Stimulated activated CD4-positive, alpha-beta T cell treated with anti-CD3 and anti-CD28 coated beads, TNF-alpha, amount 100 ng/mL, for 24 hours (primary cell): ENCODE measurements around the gene ASB15.

ENCODE experiments used
- DNase-seq, 3 experiments: peaks; one replicate each; pipeline ENCODE4 v3.0.0-alpha.2; 2020; ENCODE audit warnings: low read depth in 3 of 3

The ASB15 gene

DNA sequence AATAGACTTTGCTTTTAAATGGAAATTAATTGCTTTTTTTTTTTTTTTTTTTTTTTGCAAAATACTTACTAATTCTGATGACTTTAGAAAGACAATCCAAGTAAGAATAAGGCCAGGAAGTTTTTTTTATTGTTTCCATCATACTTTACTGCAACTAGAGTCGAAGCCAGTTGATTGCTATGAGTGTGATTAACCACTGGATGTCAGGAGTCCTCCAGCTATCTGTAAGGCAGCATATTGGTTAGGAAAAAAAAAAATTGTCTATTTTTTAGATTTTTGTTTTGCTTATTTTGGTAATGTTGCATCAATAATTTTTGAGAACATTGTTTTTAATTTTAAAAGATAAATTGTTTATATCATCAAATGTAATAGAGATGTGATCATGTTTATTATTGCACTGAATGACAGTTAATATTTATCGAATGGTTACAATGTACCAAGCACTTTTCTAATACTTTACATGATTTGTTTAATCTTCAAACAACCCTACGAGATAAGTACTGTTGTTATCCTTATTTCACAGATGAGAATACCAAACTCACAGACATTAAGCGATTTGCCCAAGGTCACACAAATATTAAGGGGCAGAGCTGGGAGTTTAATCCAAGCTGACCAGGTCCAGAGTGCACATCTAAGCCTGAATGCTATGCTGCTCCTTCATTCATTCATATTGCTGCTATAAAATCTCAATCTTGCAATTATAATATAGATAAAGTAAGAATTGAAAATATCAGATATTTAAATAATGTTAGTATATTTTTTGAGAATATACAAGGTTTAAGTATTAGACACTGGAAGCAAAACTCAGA lies 34.1 kb downstream of the ASB15 start:
- no peak for DNase-seq

DNA sequence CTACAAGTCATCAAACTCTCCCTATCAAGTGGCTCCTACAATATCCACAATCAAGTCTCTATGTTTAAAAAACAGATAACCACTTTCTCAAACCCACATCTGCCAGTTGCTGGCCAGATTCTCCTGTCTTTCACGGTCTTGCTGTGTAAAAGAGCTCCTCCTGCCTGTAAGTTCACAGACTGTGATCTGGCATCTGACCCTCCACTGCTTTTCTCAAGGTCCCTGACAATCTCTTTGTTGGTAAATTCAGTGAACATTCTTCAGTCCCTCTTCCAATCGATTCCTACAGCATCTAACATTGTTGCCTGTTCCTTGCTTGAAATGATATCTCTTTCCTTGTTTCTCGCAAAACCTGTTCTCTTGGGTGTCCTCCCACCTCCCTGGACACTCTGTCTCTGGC lies 35.6 kb downstream of the ASB15 start:
- no peak for DNase-seq

DNA sequence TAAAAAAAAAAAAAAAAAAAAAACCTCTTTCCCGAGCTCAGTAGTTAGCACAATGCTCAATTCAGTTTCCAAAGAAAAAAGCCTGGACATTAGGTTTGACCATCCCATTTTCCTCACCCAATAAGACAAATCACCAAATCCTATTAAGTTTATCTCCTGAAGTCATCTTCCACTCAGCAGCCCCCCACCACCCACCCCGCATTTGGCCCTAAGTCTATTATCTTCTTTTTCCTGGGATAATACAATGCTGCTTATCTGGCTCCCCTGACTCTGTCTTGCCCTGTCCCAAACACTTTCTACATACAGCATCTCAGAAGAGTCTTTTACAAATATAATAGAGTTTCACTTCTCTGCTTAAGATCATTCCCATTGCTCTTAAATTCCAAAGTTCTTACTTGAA lies 36.3 kb downstream of the ASB15 start:
- no peak for DNase-seq

DNA sequence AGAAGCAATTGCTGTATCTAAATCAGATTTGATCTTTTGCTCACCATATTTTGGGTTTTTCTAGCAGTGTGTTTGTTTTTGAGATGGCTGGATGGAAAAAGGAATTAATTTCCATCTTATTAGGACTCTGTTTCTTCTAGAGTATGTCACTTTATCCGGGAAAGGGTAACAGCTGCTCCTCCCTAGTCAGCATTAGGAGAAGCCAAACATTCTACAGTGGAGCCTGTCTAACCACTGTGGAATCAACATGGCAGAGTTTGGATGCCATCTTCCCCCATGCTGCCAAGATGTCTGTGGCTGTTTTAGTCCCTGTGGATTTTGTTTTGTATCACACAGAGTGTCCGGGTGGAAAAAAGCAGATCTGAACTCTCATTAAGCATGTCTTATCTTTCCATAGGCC lies 38.0 kb downstream of the ASB15 start:
- DNase-seq = no peak

GRCh38 chr7:123640583-123640982 lies 39.0 kb downstream of the ASB15 start:
- no peak for DNase-seq

GRCh38 chr7:123641901-123642300 lies 40.3 kb downstream of the ASB15 start:
- no peak for DNase-seq

- DNase-seq = no peak
Observed at GRCh38 chr7:123643495-123644441, 42.1 kb downstream of the ASB15 start.

GRCh38 chr7:123645516-123645915 lies 43.9 kb downstream of the ASB15 start:
- no peak for DNase-seq

DNA sequence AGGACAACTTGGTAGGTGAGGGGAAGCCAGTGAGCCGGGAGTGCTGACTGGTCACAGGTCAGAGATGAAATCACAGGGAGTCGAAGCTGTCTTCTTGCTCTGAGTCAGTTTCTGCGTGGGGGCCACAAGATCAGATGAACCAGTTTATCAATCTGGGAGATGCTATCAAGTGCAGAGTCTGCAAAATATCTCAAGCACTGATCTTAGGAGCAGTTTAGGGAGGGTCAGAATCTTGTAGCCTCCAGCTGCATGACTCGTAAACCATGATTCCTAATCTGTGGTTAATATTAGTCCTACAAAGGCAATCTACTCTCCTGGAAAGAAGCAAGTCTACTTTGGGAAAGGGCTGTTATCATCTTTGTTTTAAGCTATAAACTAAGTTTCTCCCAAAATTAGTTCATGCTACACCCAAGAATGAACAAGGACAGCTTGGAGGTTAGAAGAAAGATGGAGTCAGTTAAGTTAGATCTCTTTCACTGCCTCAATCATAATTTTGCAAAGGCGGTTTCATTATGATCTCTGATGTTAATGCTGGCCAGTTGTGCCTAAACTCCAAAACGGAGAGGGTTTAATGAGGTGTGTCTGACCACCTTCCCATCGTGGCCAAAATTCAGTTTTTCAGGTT lies 45.6 kb downstream of the ASB15 start:
- DNase-seq = no peak

DNA sequence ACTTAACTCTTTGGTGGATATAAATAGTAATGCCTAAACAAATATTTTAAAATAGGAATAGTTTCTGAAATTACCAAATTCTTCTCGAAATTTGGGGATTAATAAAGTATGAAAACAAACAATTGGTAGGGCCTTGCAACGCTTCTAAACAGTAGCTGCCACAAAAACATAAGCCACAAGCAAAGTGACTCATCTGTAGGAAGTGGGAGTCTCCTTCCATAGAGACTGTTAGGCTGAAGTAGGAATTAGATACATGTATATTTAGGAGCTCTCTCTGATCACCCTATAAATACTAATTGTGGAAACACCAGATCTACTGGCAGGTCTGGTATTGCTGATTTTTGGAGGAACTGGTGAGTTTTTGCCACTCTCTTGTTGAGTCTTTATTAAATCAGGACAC lies 48.3 kb downstream of the ASB15 start:
- DNase-seq = no peak

GRCh38 chr7:123650595-123650994 lies 49.0 kb downstream of the ASB15 start:
- no peak for DNase-seq

DNA sequence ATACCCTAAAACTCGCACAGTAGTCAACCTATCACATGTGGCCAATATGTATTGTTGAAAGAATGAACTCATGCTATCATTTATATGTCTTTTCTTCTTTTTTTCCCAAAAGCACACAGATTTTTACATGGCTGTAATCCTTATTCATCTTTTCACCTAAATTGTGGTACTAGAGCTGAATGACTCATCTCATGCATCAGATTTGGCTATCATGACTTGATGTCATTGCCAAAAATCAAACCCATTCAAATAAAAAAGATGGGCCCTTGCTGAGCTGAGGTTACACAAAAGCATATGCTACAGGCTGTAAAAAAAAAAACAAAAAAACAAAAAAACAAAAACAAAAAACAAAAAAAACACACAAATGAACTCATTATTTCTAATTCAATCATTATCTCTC lies 50.8 kb downstream of the ASB15 start:
- DNase-seq = no peak

DNA sequence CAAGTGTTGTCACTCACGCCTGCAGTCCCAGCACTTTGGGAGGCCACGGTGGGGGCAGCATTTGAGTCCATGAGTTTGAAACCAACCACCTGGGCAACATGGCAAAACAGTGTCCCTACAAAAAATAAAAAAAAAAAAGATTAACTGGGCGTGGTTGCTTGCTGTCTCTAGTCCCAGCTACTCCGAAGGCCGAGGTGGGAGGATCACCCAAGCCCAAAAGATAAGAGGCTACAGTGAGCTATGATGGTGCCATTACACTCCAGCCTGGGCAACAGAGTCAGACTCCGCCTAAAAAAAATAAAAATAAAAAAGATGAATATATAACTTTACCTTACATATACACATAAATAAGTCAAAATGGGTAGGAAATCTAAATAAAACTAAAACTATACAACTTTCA lies 51.5 kb downstream of the ASB15 start:
- no peak for DNase-seq

DNA sequence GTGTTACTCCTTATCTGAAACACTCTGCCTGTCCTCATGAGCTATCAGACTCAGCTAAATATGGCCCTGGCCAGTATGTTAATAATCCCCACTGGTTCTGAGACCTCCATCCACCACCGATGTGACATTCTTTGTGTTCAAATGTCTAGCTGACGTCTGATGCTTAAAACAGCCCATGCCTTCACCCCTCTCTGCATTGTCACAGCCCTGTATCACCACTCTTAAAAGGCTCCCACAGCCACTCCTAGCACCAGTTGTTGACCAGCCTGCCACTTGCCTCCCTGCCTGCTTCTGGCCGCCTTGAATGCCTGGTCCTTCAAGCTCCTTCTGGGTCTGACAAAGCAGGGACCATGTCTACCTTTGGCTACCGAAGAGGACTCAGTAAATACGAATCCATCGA lies 54.0 kb downstream of the ASB15 start, which contains the start of gene LMOD2:
Gene LMOD2, plus strand, starts transcription at position 253 of the 400 bp plus-strand sequence. Its CDS starts 98 bp downstream, at position 351.
- DNase-seq = no peak

DNA sequence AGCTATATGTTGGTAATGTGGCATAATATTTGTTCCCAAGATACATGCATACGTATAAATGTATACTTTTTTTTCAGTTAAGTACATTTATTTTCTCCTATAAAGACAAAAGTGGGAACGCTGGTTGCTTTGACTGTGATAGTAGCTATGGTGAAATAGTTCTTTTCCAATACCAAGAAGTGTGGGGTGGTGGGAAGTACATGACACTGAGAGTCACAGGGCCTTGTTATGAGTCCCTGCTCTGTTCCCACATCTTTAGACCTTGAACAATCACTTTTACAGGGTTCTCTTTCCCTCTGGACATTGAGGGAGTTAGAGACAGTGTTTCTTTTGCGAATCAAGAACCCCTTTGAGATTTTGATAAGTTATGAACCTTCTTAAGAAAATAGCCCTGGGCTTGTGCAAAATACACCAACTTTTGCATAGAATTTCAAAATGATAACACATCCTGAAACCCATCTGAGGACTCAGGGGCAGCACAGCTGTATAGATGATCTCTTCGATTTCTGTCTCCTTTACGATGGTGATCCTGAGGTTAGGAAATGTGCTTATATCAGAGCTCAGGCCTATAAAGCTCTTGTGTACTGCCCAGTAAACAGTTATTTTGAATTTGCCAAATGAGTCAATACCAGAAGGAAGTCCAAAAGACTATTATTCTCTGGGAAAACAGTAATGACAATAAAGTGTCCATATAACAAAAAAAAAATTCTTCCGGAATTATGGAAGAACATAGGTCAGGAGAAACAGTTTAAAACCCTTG lies 55.1 kb downstream of the ASB15 start:
- DNase-seq = no peak

GRCh38 chr7:123657304-123657685 lies 55.7 kb downstream of the ASB15 start:
- DNase-seq = no peak

DNA sequence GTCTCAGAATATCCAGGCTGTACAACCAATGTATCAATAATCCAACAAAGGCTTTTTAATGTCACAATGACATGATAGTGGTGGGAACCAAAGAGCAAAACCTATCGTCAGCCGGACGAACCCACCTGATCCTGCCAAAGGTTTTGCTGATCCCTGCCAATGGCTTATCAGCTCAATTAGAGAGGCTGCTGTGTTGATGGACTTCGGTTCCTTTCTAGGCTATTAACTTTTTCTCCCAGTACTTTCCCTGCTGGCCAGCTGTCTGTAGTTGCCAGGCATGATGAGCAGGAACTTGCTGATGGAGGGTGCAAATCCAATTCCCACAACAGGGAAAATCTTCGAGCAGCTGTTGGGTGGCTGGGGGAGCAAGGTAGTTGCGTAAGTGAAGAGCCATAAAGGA lies 56.4 kb downstream of the ASB15 start:
- DNase-seq = no peak

DNA sequence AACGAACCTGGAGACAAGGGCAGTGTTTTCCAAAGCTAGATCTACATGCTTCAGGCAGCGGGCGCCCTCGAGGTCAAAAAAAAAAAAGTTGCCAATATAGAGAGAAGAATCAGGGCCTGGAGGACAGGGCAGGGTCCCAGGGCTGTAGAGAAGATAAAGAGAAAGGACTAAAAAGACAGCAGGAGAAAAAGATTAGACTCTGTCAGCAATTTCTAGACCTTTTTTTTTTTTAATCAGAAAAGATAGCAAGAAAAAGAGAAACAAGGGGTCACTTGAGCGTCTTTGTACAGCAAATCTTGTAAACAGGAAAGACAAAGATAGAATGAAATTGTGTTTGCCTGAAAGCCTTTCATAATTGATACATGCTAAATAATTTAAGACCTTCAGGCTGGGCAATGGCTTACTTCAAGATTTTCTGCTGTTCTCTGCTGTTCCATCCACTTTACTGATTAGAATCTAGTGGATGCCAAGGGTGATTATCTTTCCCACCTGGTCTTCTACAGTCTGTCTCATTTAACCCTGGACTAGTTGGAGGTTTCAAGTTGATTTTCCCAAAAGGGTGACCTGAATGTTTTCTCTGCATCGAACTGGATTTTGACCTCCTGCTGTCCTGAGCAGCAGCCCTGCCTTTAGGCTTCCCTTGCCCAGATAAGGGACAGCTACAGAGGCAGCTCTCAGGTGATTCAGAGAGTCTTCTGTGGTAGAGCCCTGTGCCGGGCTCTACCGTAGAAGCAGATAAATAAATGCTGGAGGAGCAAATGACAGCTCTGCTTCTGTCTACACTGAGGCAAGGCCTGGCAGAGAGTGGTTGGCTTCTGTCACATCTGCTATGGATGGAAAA lies 59.1 kb downstream of the ASB15 start:
- DNase-seq = no peak

- DNase-seq = no peak
Observed at GRCh38 chr7:123661765-123662164, 60.1 kb downstream of the ASB15 start.

DNA sequence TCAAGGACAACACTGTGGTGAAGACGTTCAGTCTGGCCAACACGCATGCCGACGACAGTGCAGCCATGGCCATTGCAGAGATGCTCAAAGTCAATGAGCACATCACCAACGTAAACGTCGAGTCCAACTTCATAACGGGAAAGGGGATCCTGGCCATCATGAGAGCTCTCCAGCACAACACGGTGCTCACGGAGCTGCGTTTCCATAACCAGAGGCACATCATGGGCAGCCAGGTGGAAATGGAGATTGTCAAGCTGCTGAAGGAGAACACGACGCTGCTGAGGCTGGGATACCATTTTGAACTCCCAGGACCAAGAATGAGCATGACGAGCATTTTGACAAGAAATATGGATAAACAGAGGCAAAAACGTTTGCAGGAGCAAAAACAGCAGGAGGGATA lies 60.7 kb downstream of the ASB15 start:
- no peak for DNase-seq

- no peak for DNase-seq
Observed at GRCh38 chr7:123662755-123663154, 61.1 kb downstream of the ASB15 start.
